DMS 273 (cell line): ENCODE measurements around the gene LRIG1.

ENCODE experiments used
- DNase-seq: peaks from one replicate; lab custom pipeline; 2025; ENCODE audit not compliant: unreplicated experiment; lab: John Stamatoyannopoulos, UW

Gene LRIG1

DNA sequence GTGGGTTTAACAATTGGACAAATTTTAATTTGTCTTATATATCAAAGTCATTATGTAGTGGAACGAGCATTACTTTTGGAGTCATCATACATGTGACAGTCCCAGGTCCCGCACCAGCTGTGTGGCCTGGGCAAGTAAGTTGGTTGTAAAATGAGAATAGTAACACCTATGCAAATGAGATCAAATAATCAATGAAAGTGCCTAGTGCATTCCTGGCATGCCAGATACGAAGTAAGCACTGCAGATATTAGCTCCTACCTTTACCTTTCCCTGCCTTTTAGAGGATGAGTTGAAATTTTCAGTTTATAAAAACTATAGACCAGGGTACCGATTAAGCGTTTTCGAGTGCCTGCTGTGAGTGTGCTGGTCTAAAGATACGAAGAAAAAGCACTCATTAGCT, 134.1 kb downstream of the LRIG1 start:
- no peak for DNase-seq

DNA sequence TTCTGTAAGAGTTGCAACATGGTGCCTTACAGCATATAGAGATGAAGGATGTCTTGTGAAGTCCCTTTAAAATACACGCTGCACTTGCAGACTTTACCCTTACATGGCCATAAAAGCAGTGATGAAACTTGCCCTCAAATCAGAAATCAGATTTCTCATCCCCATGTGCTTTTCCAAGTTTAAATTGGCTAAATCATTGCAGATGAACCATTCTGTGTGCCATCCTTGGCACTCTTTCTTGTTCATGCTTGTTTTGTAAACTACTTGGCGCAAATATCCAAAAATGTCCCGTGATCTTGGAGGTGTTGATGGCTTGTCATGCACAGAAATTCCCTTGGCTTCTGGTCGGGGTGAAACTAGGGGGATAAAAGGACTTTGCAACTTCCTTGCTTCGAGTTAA, 135.7 kb downstream of the LRIG1 start:
- no peak for DNase-seq

DNA sequence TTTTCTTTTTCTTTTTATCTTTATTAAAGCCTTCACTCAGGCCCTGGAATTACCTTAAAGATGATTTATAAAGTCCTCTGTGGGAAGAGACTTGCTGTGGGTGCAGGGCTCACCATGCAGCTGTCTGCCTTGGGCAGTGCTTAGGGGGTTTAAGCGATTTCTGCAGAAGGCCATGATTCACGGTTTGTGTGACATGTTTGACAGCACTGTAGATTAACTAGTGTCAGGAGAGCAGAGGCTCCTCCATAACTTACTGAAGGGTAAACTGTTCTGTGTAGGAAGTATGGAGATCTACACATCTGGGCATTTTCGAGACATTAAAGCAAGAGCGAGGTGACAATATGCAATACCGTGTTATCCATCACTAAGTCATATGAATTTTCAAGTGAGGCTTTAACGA, 137.7 kb downstream of the LRIG1 start:
- DNase-seq = no peak

DNA sequence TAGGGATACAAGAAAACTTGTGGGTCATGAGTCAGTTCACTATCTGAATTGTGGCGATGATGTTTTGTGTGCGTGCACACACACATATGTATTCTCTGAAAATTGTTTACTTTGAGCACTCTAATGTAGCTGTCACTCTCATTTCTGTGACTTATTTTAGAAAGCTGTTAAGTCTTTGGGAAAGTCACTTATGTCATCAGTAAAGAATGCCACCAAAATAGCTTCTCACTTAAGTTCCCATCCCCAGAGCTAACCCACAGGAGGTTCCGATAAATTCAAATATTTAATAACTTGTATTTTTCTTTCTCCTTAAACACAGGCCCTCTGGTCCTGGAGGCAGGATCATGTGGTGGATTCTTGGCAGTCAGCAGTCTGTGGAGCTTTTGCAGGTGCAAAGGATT, 138.3 kb downstream of the LRIG1 start:
- DNase-seq = no peak

DNA sequence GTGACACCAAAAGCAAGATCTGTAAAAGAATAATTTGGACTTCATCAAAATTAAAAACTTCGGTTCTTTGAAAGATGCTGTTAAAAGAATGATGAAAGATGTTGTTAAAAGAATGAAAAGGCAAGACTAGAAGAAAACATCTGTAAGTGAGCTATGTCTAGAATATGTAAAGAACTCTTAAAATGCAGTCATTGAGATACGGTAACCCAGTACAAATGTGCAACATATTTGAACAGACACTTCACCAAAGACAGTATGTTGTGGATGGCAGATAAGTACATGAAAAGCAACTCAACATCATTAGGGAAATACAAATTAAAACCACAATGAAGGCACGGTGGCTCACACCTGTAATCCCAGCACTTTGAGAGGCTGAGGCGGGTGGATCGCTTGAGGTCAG, 139.5 kb downstream of the LRIG1 start:
- DNase-seq = no peak

DNA sequence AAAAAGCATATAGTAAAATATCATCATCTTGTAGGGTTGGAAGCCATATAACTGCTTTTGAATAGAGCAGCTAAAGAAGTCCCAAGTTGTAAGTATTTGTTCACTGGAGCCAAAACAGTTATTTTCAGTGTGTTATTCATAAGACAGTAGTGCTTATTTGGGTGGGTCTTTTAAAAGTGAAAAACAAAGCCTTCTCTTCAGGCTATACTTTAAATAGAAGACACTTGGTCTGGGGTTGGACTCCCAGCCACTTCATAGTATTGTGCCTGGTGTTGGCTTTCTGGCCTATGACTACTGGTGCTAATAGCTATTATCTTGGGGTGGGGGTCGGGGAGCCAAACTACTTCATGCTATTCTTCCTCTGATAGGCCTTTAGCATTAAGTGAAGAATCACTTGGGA, 144.8 kb downstream of the LRIG1 start:
- no peak for DNase-seq

DNA sequence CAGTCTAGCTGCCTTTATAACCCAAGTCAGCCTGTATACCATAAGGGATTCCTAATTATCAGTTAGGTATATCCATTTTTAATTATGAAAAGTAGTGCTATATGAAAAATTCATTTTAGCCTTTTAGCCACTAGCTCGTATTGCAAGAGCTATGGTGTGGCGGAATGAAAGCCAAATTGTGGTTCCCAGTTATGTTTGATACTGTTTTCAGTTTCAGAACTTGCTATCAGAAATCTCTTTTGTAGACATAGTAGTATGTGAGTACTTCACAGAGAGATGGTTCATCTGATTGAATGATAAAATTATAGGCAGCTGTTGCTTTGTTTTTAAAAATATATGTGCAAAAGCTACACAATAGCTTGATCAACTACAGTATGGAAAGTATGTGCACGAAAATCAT, 145.4 kb downstream of the LRIG1 start:
- DNase-seq = no peak

DNA sequence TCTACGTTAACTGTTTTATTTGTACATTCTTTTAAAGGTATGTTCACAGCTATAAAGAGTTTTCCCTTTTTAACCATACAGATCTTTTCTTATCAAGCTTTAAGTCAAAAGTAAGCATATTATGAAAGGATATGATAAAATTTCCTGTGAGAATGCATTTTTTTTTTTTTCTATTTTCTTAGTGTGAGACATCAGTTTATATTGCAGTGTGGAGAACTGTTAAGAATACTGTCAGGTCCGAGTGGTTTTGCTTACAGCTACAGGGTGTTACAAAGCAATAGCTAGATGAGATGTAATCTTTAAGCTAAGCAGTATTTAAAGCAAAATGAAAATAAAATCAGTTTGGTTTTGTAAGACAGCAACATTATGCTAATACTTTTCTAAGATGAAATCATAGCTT, 146.8 kb downstream of the LRIG1 start:
- no peak for DNase-seq

DNA sequence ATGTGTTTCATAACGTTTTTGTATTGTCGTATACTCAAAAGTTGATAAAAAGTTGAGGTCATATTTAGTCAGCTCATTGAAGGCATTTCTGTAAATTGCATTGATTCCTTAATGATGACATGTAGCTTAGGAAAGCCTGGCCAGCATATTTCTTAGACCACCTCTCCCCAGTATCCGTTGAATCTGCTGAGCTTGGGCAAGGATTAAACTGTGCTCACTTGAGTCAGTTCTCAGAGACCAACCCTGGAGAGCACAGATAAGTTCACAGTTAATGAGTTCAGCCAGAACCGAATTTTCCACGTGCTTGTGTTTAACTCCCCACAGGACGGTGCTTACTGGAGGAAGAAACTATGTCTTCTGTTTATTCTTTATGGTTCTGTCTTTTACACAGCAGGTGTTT, 147.3 kb downstream of the LRIG1 start:
- DNase-seq = no peak

DNA sequence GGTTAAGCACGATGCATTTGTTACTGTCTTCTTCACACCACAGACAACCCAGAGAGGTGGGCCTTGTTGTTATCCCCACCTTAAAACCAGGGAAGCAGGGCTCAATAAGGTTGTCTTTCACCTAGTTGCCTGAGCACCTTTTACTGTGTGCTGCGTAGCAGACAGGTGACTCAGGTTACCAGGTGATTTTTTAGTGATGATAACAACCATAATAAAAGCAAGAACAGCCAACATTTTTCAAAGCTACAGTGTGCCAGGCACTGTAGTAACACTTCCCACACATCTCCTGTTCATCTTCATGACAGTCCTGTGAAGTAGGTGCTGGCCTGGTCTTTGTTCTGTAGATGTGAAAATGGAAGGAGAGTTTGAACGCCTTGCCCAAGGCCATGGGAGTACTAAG, 147.8 kb downstream of the LRIG1 start:
- DNase-seq = no peak

DNA sequence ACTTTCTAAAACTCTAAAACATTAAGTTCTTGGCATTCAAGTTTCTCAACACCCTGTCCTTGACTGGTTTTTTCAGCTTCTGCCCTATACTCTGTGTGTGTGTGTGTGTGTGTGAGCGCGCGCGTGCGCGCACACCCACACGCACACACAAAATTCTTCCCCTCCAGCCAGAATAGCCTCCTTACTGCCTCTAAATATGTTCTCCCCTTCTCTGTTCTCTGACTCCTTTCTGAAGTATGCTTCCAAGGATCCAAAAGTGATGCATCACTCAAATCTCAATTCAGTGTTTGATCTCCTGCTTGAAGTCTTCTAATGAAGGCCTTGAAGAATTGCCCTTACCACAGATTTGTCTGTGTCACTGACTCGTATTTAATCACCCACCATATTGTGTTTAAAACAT, 150.2 kb downstream of the LRIG1 start:
- no peak for DNase-seq

DNA sequence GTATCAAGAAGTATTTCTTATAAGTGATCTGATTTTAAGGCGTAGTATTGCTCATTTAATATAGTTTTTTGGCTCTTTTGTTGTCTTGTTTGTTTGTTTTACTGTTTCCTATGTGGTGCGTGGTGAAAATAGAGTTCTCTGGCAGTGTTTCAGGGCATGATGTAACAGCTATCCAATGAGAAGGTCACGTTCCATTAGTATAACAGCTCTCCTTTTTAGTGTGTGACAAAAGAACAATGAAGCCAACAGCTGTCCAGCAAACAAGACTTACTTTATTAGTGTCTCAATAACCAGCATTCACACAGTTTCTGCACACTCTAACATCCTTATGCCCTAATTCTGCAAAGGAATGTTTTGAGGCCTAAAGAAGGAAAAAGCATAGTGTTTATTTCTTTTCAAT, 152.1 kb downstream of the LRIG1 start:
- DNase-seq = no peak

DNA sequence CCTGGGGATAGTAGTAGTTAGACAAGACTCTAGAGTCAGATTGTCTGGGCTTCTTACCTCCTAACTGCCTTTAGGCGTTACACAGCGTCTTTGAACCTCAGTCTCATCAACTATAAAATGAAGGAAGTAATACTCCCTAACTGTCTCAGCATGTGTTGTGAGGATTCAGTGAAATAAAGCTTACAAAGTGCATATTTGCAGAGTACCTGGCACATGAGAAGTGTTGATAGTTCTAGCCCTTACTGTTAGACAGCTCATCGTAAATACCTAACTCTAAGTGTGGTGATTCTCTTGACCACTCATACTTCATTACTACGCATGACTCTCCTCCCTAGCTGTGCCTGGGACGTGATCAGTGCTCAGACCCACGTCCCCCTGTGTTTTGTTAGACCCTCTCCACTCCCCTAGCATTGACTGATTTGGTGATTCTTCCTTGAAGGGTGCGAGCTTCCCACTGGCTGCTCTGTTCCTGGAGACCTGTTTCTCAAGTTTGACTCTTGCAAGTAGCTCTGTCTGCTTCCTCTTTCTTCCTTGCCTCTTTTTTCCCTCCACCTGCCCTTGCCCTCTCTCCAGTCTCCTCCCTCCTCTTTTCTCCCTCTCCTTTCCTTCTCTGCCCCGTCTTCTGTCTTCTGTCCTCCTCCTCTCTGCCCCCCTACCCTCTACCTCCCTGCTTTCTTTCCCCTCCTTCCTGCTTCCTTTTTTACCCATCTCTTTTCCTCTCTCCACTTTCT, 155.8 kb downstream of the LRIG1 start:
- DNase-seq = no peak

DNA sequence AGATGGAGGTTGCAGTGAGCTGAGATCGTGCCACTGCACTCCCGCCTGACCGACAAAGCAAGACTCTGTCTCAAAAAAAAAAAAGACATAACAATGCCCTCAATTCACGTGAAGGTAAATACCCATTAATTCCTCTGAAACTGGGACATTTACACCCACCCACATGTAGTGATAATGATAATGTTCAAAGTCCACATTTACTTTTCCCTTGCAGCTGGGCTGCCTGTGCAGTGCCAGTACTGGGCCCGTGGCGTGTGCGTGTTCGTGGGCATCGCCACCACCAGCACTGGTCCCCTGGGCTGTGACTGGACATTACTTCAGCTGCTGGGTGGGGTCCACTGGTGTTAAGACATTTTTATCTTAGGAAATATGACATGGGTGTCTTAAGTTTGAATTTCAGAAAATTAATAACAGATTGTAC, 156.4 kb downstream of the LRIG1 start:
- DNase-seq = no peak

DNA sequence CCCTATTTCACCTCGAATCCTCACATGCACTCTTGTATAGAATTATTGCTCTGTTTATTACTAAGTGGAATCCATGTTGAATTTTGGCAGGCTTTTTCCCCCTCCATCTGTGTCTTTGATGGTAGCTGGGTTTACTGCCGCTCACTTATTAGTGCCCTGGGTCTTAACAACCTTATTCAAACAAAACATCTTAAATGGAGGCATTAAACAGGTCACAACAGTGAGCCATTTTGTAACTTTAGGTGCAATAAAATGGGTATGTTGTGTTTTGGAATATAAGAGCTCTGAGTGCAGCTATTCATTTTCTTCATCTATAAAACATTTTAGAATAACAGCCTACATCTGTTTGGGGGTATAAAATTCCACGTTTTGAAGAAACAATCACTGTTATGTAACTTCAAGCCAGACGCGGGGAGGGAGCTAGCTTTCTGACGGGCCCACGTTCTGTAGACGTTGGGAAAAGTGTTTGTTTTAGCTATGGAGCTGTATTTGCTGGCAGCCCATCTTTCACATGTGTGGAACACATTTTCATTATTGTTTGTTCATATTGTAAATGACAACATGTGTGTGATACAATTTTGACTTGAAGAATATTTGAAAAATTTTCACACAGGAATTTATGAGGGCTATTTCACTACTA, 158.0 kb downstream of the LRIG1 start:
- no peak for DNase-seq

DNA sequence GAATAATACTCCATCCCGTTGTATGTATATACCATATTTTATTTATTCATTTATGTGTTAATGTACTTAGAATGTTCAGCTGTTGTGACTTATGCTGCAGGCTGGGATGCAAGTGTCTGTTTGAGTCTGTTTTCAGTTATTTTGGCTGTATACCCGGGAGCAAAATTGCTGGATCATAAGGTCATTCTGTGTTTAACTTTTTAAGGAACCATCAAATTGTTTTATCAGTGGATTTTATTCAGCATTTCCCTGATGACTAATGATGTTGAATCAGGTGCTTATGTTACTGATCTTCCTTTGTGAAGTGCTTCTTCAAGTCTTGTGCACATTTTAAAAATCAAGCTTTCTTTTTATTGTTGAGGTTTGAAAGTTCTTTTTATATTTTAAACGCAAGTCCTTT, 161.9 kb downstream of the LRIG1 start:
- DNase-seq = no peak

DNA sequence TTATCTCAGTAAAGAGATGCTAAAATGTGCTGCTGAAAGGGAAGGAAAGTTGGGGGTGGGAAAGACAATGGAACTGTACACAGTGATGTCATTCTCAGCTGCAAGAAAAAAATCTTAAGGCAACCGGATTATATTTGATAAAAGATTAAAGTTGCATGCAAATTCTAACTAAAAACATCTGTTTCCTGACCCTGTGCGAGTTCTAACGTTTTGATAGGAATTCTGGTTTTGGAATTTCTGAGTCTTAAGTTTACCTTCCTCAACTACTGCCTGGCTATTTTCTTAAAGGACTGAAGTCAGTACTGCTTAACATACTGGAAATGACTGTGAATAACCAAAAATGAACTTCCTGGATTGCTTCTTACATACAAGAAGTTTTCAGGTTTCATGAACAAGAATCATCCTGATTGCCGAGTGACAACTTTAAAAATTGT, 164.5 kb downstream of the LRIG1 start:
- no peak for DNase-seq

DNA sequence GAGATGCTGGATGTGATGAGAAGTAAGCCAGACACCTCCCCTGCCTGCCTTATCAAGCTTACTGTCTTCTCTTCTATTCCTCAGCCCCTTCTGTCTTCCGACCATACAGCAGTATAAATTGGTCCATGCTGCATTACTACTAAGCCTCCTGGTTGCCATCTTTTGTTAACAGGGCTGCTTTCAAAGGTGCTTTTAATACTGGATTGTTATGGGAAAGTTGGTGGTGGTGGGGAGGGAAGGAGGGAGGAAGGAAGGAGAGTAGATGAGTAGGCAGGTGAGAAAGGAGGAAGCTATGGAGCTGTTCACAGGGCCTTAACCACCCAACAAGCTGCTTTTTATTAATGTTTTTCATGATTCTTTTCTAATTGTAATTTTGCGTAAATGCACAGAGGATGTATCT, 165.2 kb downstream of the LRIG1 start:
- DNase-seq = no peak
